ENCODE results near the gene NPM1. TPM values are rescaled to one million over a fixed set of nuclear protein-coding genes. Genes with fewer than 3 reads are reported as not detected.

NPM1 gene
- total and polyA plus RNA-seq, 2 donors (not counting 1 experiment from before 2014, with no cell fraction given), result 158 to 920 TPM

GRCh38 chr5:171442287-171443042, 54.8 kb downstream of the NPM1 start:
- no peak overlapping the region for H3K9ac ChIP-seq (ENCODE audit: low read length)
- H3K27me3 ChIP-seq (replicated peaks in 1 of 4; ENCODE audit: control extremely low read depth in 1 of 4, control insufficient read depth in 3 of 4, insufficient read depth in 4 of 4, low read length in 3 of 4), result no peaks in the 10 kb centered on the region
- POLR2A ChIA-PET, result no interaction called here
- CTCF ChIA-PET, result no interaction called here
- H3K27ac ChIP-seq (ENCODE audit: low read length in 2 of 2), result no peak overlapping the region
- Mint-ChIP-seq H3K27ac (no peak overlapping the region), H3K4me3 (no peak overlapping the region), H3K9me3 (ENCODE audit: insufficient read depth) (no peaks in the 10 kb centered on the region), H3K27me3 (peaks cover 14% of the 10 kb centered on the region), H3K4me1 (no peaks in the 10 kb centered on the region)
- no peaks in the 10 kb centered on the region for H3K9me3 ChIP-seq (ENCODE audit: control extremely low read depth in 1 of 3, control insufficient read depth in 2 of 3, insufficient read depth in 1 of 3, low read length in 2 of 3)
- H3K79me2 ChIP-seq (ENCODE audit: control insufficient read depth, insufficient read depth, low read length), result no peaks in the 10 kb centered on the region
- no peak for TF ChIP-seq EZH2 (IDR thresholded peaks at IDR 0.05; ENCODE audit: borderline replicate concordance, insufficient read depth, low read depth, low read length, poor library complexity, severe bottlenecking)
- no peak for TF ChIP-seq CTCF (IDR thresholded peaks at IDR 0.05)
- no peaks in the 10 kb centered on the region for H3K4me1 ChIP-seq (ENCODE audit: control insufficient read depth in 2 of 2, insufficient read depth in 2 of 2, low read length in 2 of 2)
- no peak for ATAC-seq (ENCODE audit: low read depth)
- H3K4me2 ChIP-seq (replicated peaks; ENCODE audit: low read depth, low read length, poor library complexity, severe bottlenecking), result no peak overlapping the region
- H3K4me3 ChIP-seq (ENCODE audit: control extremely low read depth in 1 of 5, extremely low read depth in 1 of 5, insufficient read depth in 1 of 5, low read depth in 2 of 5, low read length in 4 of 5), result no peak overlapping the region
- no peaks in the 10 kb centered on the region for H4K20me1 ChIP-seq (ENCODE audit: control insufficient read depth, insufficient read depth, low read length, poor library complexity, severe bottlenecking)
- intact Hi-C loops (cut with micrococcal nuclease), result no loop called here
- WGBS (ENCODE audit: insufficient coverage), result 62% methylated on average over 11 of the region's 13 CpGs
- no peak overlapping the region for H2AFZ ChIP-seq (ENCODE audit: insufficient read depth, low read depth, low read length, poor library complexity, severe bottlenecking)
- no peaks in the 10 kb centered on the region for H3K36me3 ChIP-seq (replicated peaks in 1 of 2; ENCODE audit: control extremely low read depth in 1 of 2, control insufficient read depth in 1 of 2, extremely low read depth in 1 of 2, insufficient read depth in 2 of 2, low read length in 1 of 2)
- DNase-seq, result no peak

GRCh38 chr5:171444582-171444981, 56.9 kb downstream of the NPM1 start:
- intact Hi-C loops (cut with micrococcal nuclease), result no loop called here
- H3K27ac ChIP-seq (ENCODE audit: low read length in 2 of 2), result no peak overlapping the region
- H3K9me3 ChIP-seq (ENCODE audit: control extremely low read depth in 1 of 3, control insufficient read depth in 2 of 3, insufficient read depth in 1 of 3, low read length in 2 of 3), result no peaks in the 10 kb centered on the region
- DNase-seq, result no peak
- Mint-ChIP-seq H3K27me3 (peaks cover 31% of the 10 kb centered on the region), H3K4me1 (no peaks in the 10 kb centered on the region), H3K9me3 (ENCODE audit: insufficient read depth) (no peaks in the 10 kb centered on the region), H3K27ac (no peak overlapping the region), H3K4me3 (no peak overlapping the region)
- H3K4me1 ChIP-seq (ENCODE audit: control insufficient read depth in 2 of 2, insufficient read depth in 2 of 2, low read length in 2 of 2), result no peaks in the 10 kb centered on the region
- no peaks in the 10 kb centered on the region for H3K36me3 ChIP-seq (replicated peaks in 1 of 2; ENCODE audit: control extremely low read depth in 1 of 2, control insufficient read depth in 1 of 2, extremely low read depth in 1 of 2, insufficient read depth in 2 of 2, low read length in 1 of 2)
- POLR2A ChIA-PET, result no interaction called here
- H2AFZ ChIP-seq (ENCODE audit: insufficient read depth, low read depth, low read length, poor library complexity, severe bottlenecking), result no peak overlapping the region
- H3K4me2 ChIP-seq (replicated peaks; ENCODE audit: low read depth, low read length, poor library complexity, severe bottlenecking), result no peak overlapping the region
- no peaks in the 10 kb centered on the region for H3K79me2 ChIP-seq (ENCODE audit: control insufficient read depth, insufficient read depth, low read length)
- TF ChIP-seq CTCF (IDR thresholded peaks at IDR 0.05) (no peak), EZH2 (IDR thresholded peaks at IDR 0.05; ENCODE audit: borderline replicate concordance, insufficient read depth, low read depth, low read length, poor library complexity, severe bottlenecking) (no peak)
- H3K27me3 ChIP-seq (replicated peaks in 1 of 4; ENCODE audit: control extremely low read depth in 1 of 4, control insufficient read depth in 3 of 4, insufficient read depth in 4 of 4, low read length in 3 of 4), result peaks cover 0 to 9% (median 0%) of the 10 kb centered on the region in 4 experiments
- no peaks in the 10 kb centered on the region for H4K20me1 ChIP-seq (ENCODE audit: control insufficient read depth, insufficient read depth, low read length, poor library complexity, severe bottlenecking)
- CTCF ChIA-PET, result no interaction called here
- 95% methylated on average over 10 of the region's 12 CpGs for WGBS (ENCODE audit: insufficient coverage)
- no peak overlapping the region for H3K4me3 ChIP-seq (ENCODE audit: control extremely low read depth in 1 of 5, extremely low read depth in 1 of 5, insufficient read depth in 1 of 5, low read depth in 2 of 5, low read length in 4 of 5)
- ATAC-seq (ENCODE audit: low read depth), result no peak
- no peak overlapping the region for H3K9ac ChIP-seq (ENCODE audit: low read length)

Data from B cell (primary cell).